Measurements from ENCODE around the gene SLC36A2.

- TF ChIP-seq, protein P1, sequence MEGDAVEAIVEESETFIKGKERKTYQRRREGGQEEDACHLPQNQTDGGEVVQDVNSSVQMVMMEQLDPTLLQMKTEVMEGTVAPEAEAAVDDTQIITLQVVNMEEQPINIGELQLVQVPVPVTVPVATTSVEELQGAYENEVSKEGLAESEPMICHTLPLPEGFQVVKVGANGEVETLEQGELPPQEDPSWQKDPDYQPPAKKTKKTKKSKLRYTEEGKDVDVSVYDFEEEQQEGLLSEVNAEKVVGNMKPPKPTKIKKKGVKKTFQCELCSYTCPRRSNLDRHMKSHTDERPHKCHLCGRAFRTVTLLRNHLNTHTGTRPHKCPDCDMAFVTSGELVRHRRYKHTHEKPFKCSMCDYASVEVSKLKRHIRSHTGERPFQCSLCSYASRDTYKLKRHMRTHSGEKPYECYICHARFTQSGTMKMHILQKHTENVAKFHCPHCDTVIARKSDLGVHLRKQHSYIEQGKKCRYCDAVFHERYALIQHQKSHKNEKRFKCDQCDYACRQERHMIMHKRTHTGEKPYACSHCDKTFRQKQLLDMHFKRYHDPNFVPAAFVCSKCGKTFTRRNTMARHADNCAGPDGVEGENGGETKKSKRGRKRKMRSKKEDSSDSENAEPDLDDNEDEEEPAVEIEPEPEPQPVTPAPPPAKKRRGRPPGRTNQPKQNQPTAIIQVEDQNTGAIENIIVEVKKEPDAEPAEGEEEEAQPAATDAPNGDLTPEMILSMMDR (IDR thresholded peaks at IDR 0.05) = no peak
- TF ChIP-seq POLR2A (IDR thresholded peaks at IDR 0.05) = no peak
Observed at GRCh38 chr5:151383011-151383410, 35.7 kb upstream of the SLC36A2 start.
